ENCODE results near the gene ZNF292. TPM values are rescaled to one million over a fixed set of nuclear protein-coding genes. Genes with fewer than 3 reads are reported as not detected.

The ZNF292 gene
- total and polyA plus RNA-seq, 2 experiments from 2014 or later = 20.9 to 38.3 TPM

DNA sequence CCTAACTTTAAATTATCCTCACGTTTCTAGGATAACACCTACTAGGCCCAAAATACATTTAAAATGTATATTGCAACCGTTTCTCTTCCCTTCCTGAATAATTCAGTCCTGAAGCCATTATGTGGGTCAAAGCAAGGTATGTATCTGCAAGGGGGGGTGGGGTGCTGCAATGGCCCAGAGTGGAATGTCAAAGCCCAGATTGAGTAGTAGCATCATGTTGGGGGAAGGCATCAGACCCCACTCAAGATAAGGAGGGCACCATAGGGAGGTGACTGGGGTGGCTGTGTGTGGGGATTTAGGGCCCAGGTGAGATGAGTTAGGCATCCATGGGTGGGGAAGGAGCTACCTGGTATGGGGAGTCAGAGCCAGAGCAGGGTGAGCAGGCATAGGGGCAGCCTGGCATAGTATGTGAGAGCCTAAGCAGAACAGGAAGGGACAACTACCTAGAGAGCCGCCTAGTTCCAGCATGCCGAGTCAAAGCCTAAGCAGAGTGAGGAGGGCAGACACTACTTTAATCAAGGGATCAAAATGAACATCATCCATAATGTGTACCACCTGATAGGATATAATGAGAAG, 48.2 kb downstream of the ZNF292 start:
- 89% methylated on average over 4 of the region's 4 CpGs for WGBS (ENCODE audit: low lambda C conversion rate, missing lambda C conversion rate)
- H3K9me2 ChIP-seq (replicated peaks; ENCODE audit: insufficient read depth) = no peaks in the 10 kb centered on the region
- H3K27ac ChIP-seq = no peak overlapping the region
- no peak overlapping the region for H2AFZ ChIP-seq
- no peak for DNase-seq (ENCODE audit: low spot score)
- no peaks in the 10 kb centered on the region for H3K9me3 ChIP-seq (ENCODE audit: low read depth)
- TF ChIP-seq EZH2phosphoT487 (IDR thresholded peaks at IDR 0.05; ENCODE audit: low read depth, severe bottlenecking, unreplicated experiment) (no peak), EZH2 (IDR thresholded peaks at IDR 0.05; ENCODE audit: borderline replicate concordance) (no peak)
- TF ChIP-seq, protein P1, sequence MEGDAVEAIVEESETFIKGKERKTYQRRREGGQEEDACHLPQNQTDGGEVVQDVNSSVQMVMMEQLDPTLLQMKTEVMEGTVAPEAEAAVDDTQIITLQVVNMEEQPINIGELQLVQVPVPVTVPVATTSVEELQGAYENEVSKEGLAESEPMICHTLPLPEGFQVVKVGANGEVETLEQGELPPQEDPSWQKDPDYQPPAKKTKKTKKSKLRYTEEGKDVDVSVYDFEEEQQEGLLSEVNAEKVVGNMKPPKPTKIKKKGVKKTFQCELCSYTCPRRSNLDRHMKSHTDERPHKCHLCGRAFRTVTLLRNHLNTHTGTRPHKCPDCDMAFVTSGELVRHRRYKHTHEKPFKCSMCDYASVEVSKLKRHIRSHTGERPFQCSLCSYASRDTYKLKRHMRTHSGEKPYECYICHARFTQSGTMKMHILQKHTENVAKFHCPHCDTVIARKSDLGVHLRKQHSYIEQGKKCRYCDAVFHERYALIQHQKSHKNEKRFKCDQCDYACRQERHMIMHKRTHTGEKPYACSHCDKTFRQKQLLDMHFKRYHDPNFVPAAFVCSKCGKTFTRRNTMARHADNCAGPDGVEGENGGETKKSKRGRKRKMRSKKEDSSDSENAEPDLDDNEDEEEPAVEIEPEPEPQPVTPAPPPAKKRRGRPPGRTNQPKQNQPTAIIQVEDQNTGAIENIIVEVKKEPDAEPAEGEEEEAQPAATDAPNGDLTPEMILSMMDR (IDR thresholded peaks at IDR 0.05; ENCODE audit: poor library complexity) = no peak
- H3K4me1 ChIP-seq (ENCODE audit: insufficient read depth) = no peaks in the 10 kb centered on the region
- no peaks in the 10 kb centered on the region for H3K36me3 ChIP-seq (replicated peaks; ENCODE audit: insufficient read depth, low read depth)
- no peak overlapping the region for H3K4me2 ChIP-seq
- peaks cover 100% of the 10 kb centered on the region for H3K79me2 ChIP-seq
- H3K27me3 ChIP-seq = no peaks in the 10 kb centered on the region
- H4K20me1 ChIP-seq (ENCODE audit: insufficient read depth, poor library complexity, severe bottlenecking) = peaks cover 86% of the 10 kb centered on the region
- no peak overlapping the region for H3K4me3 ChIP-seq

DNA sequence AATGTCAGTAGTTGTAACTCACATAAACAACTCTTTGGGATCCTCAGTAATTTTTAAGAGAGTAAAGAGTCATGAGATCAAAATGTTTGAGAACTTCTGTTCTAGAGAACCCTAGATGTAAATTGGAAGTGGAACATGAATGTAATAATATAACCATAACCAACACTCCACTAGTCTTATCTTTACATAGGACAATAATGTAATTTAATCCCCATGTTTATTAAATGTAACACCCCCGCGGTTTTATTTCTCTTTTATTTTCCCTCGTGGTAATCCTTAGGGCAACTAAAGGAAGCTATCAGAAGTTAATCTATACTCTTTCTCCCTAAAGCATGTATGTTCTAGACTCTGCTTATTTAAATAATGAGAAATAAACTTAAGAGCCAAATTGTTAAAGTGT, 54.4 kb downstream of the ZNF292 start:
- peaks cover 4% of the 10 kb centered on the region for H3K4me1 ChIP-seq (ENCODE audit: insufficient read depth)
- 71% methylated on average over 3 of the region's 3 CpGs for WGBS (ENCODE audit: low lambda C conversion rate, missing lambda C conversion rate)

DNA sequence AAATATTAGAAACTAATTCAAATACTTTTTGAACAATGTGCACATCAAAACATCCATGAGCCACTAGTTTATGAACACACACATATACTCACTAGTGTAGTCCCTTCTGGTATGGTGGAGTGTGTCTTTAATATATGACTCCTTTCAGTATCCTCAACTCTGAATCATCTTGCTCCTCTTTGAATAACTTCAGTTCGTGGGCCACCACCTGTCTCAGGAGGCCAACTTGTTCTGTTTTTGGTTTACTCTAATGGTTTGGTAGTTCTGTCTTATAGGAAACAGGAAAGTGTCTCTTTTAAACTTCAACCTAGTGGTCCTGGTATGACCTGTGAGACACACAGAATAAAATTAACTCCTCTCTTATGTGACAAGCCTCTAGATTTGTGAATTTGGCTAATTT, 55.6 kb downstream of the ZNF292 start:
- Histone ChIP-seq H3K9me3 (ENCODE audit: low read depth) (no peaks in the 10 kb centered on the region), H3K4me3 (no peak overlapping the region), H3K36me3 (replicated peaks; ENCODE audit: insufficient read depth, low read depth) (no peaks in the 10 kb centered on the region), H2AFZ (no peak overlapping the region), H3K79me2 (peaks cover 97% of the 10 kb centered on the region), H3K27ac (no peak overlapping the region), H3K9me2 (replicated peaks; ENCODE audit: insufficient read depth) (no peaks in the 10 kb centered on the region), H3K4me1 (ENCODE audit: insufficient read depth) (peaks cover 4% of the 10 kb centered on the region), H3K4me2 (no peak overlapping the region), H3K27me3 (no peaks in the 10 kb centered on the region), H4K20me1 (ENCODE audit: insufficient read depth, poor library complexity, severe bottlenecking) (peaks cover 86% of the 10 kb centered on the region)
- WGBS (ENCODE audit: low lambda C conversion rate, missing lambda C conversion rate) = 69% methylated on average over 1 of the region's 1 CpG
- DNase-seq (ENCODE audit: low spot score) = no peak
- TF ChIP-seq EZH2phosphoT487 (IDR thresholded peaks at IDR 0.05; ENCODE audit: low read depth, severe bottlenecking, unreplicated experiment) (no peak), EZH2 (IDR thresholded peaks at IDR 0.05; ENCODE audit: borderline replicate concordance) (no peak)
- TF ChIP-seq, protein P1 (IDR thresholded peaks at IDR 0.05; ENCODE audit: poor library complexity) = no peak

More for the DNA sequence above, 54.4 kb downstream of the ZNF292 start:
- no peak overlapping the region for H3K4me3 ChIP-seq
- no peak for DNase-seq (ENCODE audit: low spot score)
- no peak overlapping the region for H2AFZ ChIP-seq
- peaks cover 87% of the 10 kb centered on the region for H4K20me1 ChIP-seq (ENCODE audit: insufficient read depth, poor library complexity, severe bottlenecking)
- no peaks in the 10 kb centered on the region for H3K9me3 ChIP-seq (ENCODE audit: low read depth)
- no peaks in the 10 kb centered on the region for H3K9me2 ChIP-seq (replicated peaks; ENCODE audit: insufficient read depth)
- no peak overlapping the region for H3K27ac ChIP-seq
- H3K27me3 ChIP-seq = no peaks in the 10 kb centered on the region
- peaks cover 97% of the 10 kb centered on the region for H3K79me2 ChIP-seq
- H3K4me2 ChIP-seq = no peak overlapping the region
- TF ChIP-seq EZH2phosphoT487 (IDR thresholded peaks at IDR 0.05; ENCODE audit: low read depth, severe bottlenecking, unreplicated experiment) (no peak), EZH2 (IDR thresholded peaks at IDR 0.05; ENCODE audit: borderline replicate concordance) (no peak)
- TF ChIP-seq, protein P1 (IDR thresholded peaks at IDR 0.05; ENCODE audit: poor library complexity) = no peak
- no peaks in the 10 kb centered on the region for H3K36me3 ChIP-seq (replicated peaks; ENCODE audit: insufficient read depth, low read depth)
